Stimulated activated CD4-positive, alpha-beta T cell treated with anti-CD3 and anti-CD28 coated beads, Interleukin-12 subunit alpha, Interleukin-12 subunit beta, amount 100 ng/mL, for 48 hours (primary cell): ENCODE data around the gene STAP2.
"Not testable (repeated sequence)": the region's sequence is repeated elsewhere in the genome, so short reads cannot be mapped to it uniquely, and the experiment has no call there.

ENCODE experiments used
- DNase-seq, 3 donors: peaks; one replicate each; pipeline ENCODE4 v3.0.0-alpha.2; 2020; ENCODE audit warnings: low read depth in 2 of 3, low spot score in 1 of 3

Gene STAP2

GRCh38 chr19:4300589-4300988 lies 38.0 kb downstream of the STAP2 start:
- no peak for DNase-seq

GRCh38 chr19:4298810-4299550 lies 39.6 kb downstream of the STAP2 start:
- DNase-seq: no peak

- DNase-seq: peak in 1 of 3 donors; percentile 26
Observed at GRCh38 chr19:4297901-4298809, 40.5 kb downstream of the STAP2 start.

GRCh38 chr19:4295972-4296771 lies 42.5 kb downstream of the STAP2 start:
- no peak for DNase-seq

GRCh38 chr19:4294389-4294788 lies 44.2 kb downstream of the STAP2 start:
- no peak for DNase-seq

GRCh38 chr19:4292515-4292914 lies 46.1 kb downstream of the STAP2 start:
- no peak for DNase-seq

GRCh38 chr19:4291184-4291732 lies 47.4 kb downstream of the STAP2 start:
- DNase-seq: no peak

GRCh38 chr19:4288091-4288777 lies 50.4 kb downstream of the STAP2 start:
- DNase-seq: no peak

GRCh38 chr19:4286141-4286540 lies 52.5 kb downstream of the STAP2 start:
- not testable (repeated sequence) for DNase-seq

- no peak for DNase-seq
Observed at GRCh38 chr19:4284974-4285373, 53.7 kb downstream of the STAP2 start.

GRCh38 chr19:4284176-4284958 lies 54.3 kb downstream of the STAP2 start:
- peak in 1 of 3 donors; percentile 12 for DNase-seq

- no peak for DNase-seq
Observed at GRCh38 chr19:4279530-4280422, 58.9 kb downstream of the STAP2 start.

- no peak for DNase-seq
Observed at GRCh38 chr19:4279267-4279529, 59.4 kb downstream of the STAP2 start.

GRCh38 chr19:4278419-4279266 lies 60.0 kb downstream of the STAP2 start, which contains the start of gene SHD:
SHD (plus strand) TSS chr19:4279266; CDS start chr19:4280064, 798 bp downstream.
- no peak for DNase-seq

GRCh38 chr19:4278010-4278409 lies 60.6 kb downstream of the STAP2 start:
- no peak for DNase-seq

- DNase-seq: no peak
Observed at GRCh38 chr19:4277191-4277696, 61.4 kb downstream of the STAP2 start.

GRCh38 chr19:4274321-4274686 lies 64.3 kb downstream of the STAP2 start:
- not testable (repeated sequence) for DNase-seq
